DMS114 treated with DMSO at 0.1 percent for 48 hours (cell line): ENCODE measurements around the gene STK33.
"Not testable (repeated sequence)": the region's sequence is repeated elsewhere in the genome, so short reads cannot be mapped to it uniquely, and the experiment has no call there.

Source experiments
- DNase-seq: peaks from one replicate; lab custom pipeline; 2025; ENCODE audit not compliant: unreplicated experiment; lab: John Stamatoyannopoulos, UW

STK33 gene

GRCh38 chr11:8545698-8546366 is 48.2 kb downstream of the STK33 start:
- DNase-seq, result no peak

- DNase-seq, result no peak
These were observed 49.2 kb downstream of the STK33 start for GRCh38 chr11:8544807-8545206.

- DNase-seq, result no peak
These were observed 50.8 kb downstream of the STK33 start for GRCh38 chr11:8543278-8543677.

GRCh38 chr11:8541448-8541847 is 52.6 kb downstream of the STK33 start:
- no peak for DNase-seq

GRCh38 chr11:8533332-8533731 is 60.7 kb downstream of the STK33 start:
- no peak for DNase-seq

GRCh38 chr11:8532475-8532874 is 61.6 kb downstream of the STK33 start:
- DNase-seq, result no peak

GRCh38 chr11:8531982-8532381 is 62.0 kb downstream of the STK33 start:
- DNase-seq, result no peak

GRCh38 chr11:8531312-8531711 is 62.7 kb downstream of the STK33 start:
- no peak for DNase-seq

GRCh38 chr11:8527939-8528338 is 66.1 kb downstream of the STK33 start:
- no peak for DNase-seq

GRCh38 chr11:8523396-8523795 is 70.6 kb downstream of the STK33 start:
- DNase-seq, result no peak

- no peak for DNase-seq
These were observed 81.5 kb downstream of the STK33 start for GRCh38 chr11:8512547-8512946.

- DNase-seq, result no peak
These were observed 90.1 kb downstream of the STK33 start for GRCh38 chr11:8503910-8504364.

- DNase-seq, result no peak
These were observed 92.2 kb downstream of the STK33 start for GRCh38 chr11:8501836-8502235.

- DNase-seq, result no peak
These were observed 105.6 kb downstream of the STK33 start for GRCh38 chr11:8488395-8488794.

GRCh38 chr11:8487261-8487660 is 106.8 kb downstream of the STK33 start:
- no peak for DNase-seq

GRCh38 chr11:8484251-8484650 is 109.8 kb downstream of the STK33 start:
- DNase-seq, result no peak

GRCh38 chr11:8480858-8481257 is 113.2 kb downstream of the STK33 start:
- DNase-seq, result no peak

- no peak for DNase-seq
These were observed 116.3 kb downstream of the STK33 start for GRCh38 chr11:8477680-8478079.

- DNase-seq, result no peak
These were observed 116.9 kb downstream of the STK33 start for GRCh38 chr11:8477151-8477550.

GRCh38 chr11:8467806-8468205 is 126.2 kb downstream of the STK33 start:
- DNase-seq, result not testable (repeated sequence)

- DNase-seq, result not testable (repeated sequence)
These were observed 126.7 kb downstream of the STK33 start for GRCh38 chr11:8467356-8467755.

- not testable (repeated sequence) for DNase-seq
These were observed 127.1 kb downstream of the STK33 start for GRCh38 chr11:8466884-8467283.

GRCh38 chr11:8459711-8460399 is 134.2 kb downstream of the STK33 start:
- no peak for DNase-seq
